ENCODE results near the gene KCNJ4.

The KCNJ4 gene

DNA sequence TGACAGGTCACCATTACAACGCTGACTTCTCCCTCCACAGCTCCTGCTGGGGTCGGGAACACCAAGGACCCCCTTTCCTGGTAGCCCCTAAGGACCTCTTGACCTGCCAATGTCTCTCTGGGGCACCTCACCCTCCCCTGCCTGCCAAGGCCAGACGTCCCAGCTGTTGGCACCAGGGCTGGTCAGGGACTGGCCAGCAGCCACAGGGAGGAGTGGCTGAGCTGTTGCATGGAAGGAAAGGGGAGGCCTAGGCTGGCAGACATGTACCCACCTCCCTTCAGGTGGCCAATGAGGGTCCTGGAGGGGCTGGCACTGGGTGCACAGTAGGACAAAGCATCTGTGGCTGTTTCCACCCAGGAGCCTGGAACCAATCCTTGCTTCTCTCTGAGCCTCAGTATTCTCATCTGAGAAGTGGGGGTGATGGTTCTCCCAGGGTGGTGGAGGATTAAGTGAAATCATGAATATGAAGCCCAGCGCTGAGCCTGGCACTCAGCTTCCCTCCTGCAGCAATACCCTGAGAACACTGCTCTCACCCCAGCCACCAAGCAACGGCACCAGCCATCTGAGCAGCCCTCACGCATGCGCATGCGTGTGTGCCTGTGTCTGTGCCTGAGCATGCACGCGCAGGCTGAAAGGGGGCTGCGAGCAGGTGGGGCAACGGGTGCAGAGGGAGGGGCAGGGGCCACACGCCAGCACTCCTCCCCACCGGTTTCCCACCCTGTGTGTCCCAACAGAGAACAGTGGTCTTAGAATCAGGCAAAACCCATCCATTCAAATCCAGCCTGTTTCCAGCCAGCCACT lies 5.9 kb downstream of the KCNJ4 start:
- TF ChIP-seq EZH2 (IDR thresholded peaks at IDR 0.05; ENCODE audit: borderline replicate concordance, low read depth, low read length, severe bottlenecking) (no peak), CTCF (IDR thresholded peaks at IDR 0.05; ENCODE audit: borderline replicate concordance, extremely low read depth, low read length, poor library complexity, severe bottlenecking) (no peak)

DNA sequence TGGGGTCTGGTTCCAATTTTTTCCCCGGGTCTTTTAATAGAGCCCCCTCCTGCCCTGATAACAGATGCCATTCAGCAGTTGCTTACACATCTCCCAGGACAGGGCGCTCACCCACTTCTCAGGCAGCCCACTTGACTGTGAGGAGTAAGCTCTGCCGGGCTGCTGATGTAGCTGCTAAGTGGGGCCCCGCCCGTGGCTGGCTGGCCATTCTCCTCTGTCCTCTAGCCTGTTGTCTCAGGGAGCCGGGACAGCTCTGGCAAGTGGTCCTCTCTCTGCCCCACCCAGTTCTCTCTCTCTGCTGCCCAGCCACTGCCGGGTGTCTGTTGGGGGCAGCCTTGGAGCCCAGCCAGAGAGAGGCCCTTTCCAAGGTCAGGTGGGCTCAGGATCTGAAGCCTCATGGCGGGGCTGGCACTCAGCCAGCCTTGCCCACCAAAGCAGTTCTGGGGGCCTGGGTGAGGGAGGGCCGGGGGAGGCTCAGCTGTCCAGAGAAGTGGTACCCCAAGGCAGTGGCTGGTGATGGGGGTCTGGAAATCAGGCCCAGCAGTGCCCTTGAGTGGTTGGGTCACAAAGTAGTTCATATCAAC lies 8.9 kb downstream of the KCNJ4 start:
- no peak overlapping the region for H2AFZ ChIP-seq (ENCODE audit: low read depth, low read length)
- no peak for ATAC-seq (ENCODE audit: insufficient read depth, low read depth)
- DNase-seq: no peak
- peaks cover 36% of the 10 kb centered on the region for H3K27me3 ChIP-seq (ENCODE audit: insufficient read depth, low read length, poor library complexity)
- no peaks in the 10 kb centered on the region for H3K9me3 ChIP-seq (ENCODE audit: insufficient read depth, low read length, severe bottlenecking)
- H3K4me3 ChIP-seq (ENCODE audit: low read depth in 1 of 2, low read length in 2 of 2): no peak overlapping the region
- no peaks in the 10 kb centered on the region for H3K36me3 ChIP-seq (ENCODE audit: insufficient read depth, low read length)
- no peak overlapping the region for H3K27ac ChIP-seq (ENCODE audit: low read length)
- no peaks in the 10 kb centered on the region for H3K4me1 ChIP-seq (ENCODE audit: insufficient read depth, low read length)
- H3K79me2 ChIP-seq (ENCODE audit: insufficient read depth, low read length): no peaks in the 10 kb centered on the region
- H3K9ac ChIP-seq (ENCODE audit: low read depth, low read length): no peak overlapping the region
- no peak overlapping the region for H3K4me2 ChIP-seq (ENCODE audit: insufficient read depth, low read length)
- no peak for TF ChIP-seq EZH2 (IDR thresholded peaks at IDR 0.05; ENCODE audit: borderline replicate concordance, low read depth, low read length, severe bottlenecking)
- TF ChIP-seq CTCF (IDR thresholded peaks at IDR 0.05; ENCODE audit: borderline replicate concordance, extremely low read depth, low read length, poor library complexity, severe bottlenecking): no peak
- H4K20me1 ChIP-seq (ENCODE audit: insufficient read depth, low read length): peaks cover 4% of the 10 kb centered on the region

More for the DNA sequence above, 5.9 kb downstream of the KCNJ4 start:
- no peaks in the 10 kb centered on the region for H3K36me3 ChIP-seq (ENCODE audit: insufficient read depth, low read length)
- no peaks in the 10 kb centered on the region for H3K4me1 ChIP-seq (ENCODE audit: insufficient read depth, low read length)
- peaks cover 33% of the 10 kb centered on the region for H3K27me3 ChIP-seq (ENCODE audit: insufficient read depth, low read length, poor library complexity)
- DNase-seq (no peak), ATAC-seq (ENCODE audit: insufficient read depth, low read depth) (no peak)
- no peaks in the 10 kb centered on the region for H3K79me2 ChIP-seq (ENCODE audit: insufficient read depth, low read length)
- peaks cover 6% of the 10 kb centered on the region for H4K20me1 ChIP-seq (ENCODE audit: insufficient read depth, low read length)
- no peak overlapping the region for H2AFZ ChIP-seq (ENCODE audit: low read depth, low read length)
- H3K4me3 ChIP-seq (ENCODE audit: low read depth in 1 of 2, low read length in 2 of 2): no peak overlapping the region
- H3K9me3 ChIP-seq (ENCODE audit: insufficient read depth, low read length, severe bottlenecking): no peaks in the 10 kb centered on the region
- no peak overlapping the region for H3K4me2 ChIP-seq (ENCODE audit: insufficient read depth, low read length)
- H3K9ac ChIP-seq (ENCODE audit: low read depth, low read length): no peak overlapping the region
- no peak overlapping the region for H3K27ac ChIP-seq (ENCODE audit: low read length)

DNA sequence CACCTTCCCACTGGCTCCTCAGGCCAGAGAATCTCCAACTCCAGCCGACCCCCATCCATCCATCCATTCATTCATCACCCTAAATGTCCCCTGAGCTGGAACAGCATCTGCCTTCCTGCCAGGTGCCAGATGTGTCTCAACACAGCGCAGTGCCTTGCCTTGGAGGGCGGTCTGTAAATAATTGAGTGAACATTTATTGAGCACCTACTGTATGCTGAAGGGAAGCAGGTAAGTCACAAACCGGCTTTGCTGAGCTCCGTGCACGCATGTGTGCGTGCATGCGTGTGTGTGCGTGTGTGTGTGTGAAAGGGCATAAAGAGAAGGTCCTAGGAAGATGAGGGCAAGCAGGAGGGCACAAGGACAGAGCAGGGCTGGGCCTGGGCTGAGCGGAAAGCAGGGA lies 10.2 kb downstream of the KCNJ4 start:
- Histone ChIP-seq H3K4me2 (ENCODE audit: insufficient read depth, low read length) (no peak overlapping the region), H3K4me1 (ENCODE audit: insufficient read depth, low read length) (no peaks in the 10 kb centered on the region), H3K36me3 (ENCODE audit: insufficient read depth, low read length) (no peaks in the 10 kb centered on the region), H3K79me2 (ENCODE audit: insufficient read depth, low read length) (no peaks in the 10 kb centered on the region), H3K27ac (ENCODE audit: low read length) (no peak overlapping the region), H3K4me3 (ENCODE audit: low read depth in 1 of 2, low read length in 2 of 2) (no peak overlapping the region), H3K27me3 (ENCODE audit: insufficient read depth, low read length, poor library complexity) (peaks cover 30% of the 10 kb centered on the region), H3K9me3 (ENCODE audit: insufficient read depth, low read length, severe bottlenecking) (no peaks in the 10 kb centered on the region), H3K9ac (ENCODE audit: low read depth, low read length) (no peak overlapping the region), H4K20me1 (ENCODE audit: insufficient read depth, low read length) (no peaks in the 10 kb centered on the region; the same call in 1 of the 2 replicates), H2AFZ (ENCODE audit: low read depth, low read length) (no peak overlapping the region)
- TF ChIP-seq CTCF (IDR thresholded peaks at IDR 0.05; ENCODE audit: borderline replicate concordance, extremely low read depth, low read length, poor library complexity, severe bottlenecking) (no peak), EZH2 (IDR thresholded peaks at IDR 0.05; ENCODE audit: borderline replicate concordance, low read depth, low read length, severe bottlenecking) (no peak)
- DNase-seq (no peak), ATAC-seq (ENCODE audit: insufficient read depth, low read depth) (no peak)
